ENCODE measurements around the gene TNIP2.

TNIP2 gene

DNA sequence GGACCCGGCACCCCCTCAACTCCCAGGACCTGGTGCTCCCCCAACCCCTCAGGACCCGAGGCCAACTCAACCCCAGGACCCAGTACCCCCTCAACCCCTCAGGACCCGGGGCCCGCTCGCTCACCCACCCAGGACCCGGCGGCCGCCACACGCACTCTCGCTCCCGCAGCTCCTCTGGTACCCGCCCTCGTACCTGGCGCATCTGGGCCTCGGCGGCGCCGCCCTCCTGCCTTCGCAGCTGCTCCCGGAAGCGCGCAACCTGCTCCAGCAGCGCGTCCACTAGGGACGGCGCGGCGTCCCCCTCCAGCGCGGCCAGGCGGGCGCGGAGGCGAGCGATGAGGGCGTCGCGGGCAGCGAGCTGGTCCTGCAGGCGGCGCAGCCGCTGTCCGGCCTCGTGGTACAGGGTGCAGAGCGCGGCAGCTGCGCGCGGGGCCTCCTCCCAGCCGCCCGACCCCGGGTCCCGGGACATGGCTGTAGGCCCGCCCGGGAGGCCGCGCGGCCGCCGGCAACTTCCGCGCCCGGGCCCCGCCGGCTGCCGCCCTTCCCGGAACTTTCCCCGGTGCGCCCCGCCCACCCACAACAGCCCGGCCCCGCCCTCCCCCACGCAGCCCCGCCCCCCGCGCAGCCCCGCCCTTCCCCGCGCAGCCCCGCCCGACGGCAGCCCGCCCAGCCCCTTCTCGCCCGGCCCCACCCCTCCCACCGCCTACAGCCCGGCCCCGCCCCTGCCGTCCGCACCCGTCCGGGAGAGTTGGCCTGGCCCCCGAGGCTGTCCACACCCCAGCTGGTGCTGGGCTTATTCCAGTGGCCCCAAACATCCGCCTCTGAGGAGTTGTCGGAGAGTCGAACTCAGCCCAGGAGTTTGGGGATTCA is at the start of gene TNIP2 (continued):
- no peak for TF ChIP-seq ZNF114 (tag by site-specific recombination; IDR thresholded peaks at IDR 0.05)
- TF ChIP-seq ZFHX2 (tag by site-specific recombination; conservative IDR thresholded peaks at IDR 0.05): peak; percentile 42; the same call in 1 of the 2 replicates
- TF ChIP-seq, protein P1, sequence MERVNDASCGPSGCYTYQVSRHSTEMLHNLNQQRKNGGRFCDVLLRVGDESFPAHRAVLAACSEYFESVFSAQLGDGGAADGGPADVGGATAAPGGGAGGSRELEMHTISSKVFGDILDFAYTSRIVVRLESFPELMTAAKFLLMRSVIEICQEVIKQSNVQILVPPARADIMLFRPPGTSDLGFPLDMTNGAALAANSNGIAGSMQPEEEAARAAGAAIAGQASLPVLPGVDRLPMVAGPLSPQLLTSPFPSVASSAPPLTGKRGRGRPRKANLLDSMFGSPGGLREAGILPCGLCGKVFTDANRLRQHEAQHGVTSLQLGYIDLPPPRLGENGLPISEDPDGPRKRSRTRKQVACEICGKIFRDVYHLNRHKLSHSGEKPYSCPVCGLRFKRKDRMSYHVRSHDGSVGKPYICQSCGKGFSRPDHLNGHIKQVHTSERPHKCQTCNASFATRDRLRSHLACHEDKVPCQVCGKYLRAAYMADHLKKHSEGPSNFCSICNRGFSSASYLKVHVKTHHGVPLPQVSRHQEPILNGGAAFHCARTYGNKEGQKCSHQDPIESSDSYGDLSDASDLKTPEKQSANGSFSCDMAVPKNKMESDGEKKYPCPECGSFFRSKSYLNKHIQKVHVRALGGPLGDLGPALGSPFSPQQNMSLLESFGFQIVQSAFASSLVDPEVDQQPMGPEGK (tag by site-specific recombination; IDR thresholded peaks at IDR 0.05): 0 out of 2 replicates have a peak, but pooled peaks have one; percentile 26

DNA sequence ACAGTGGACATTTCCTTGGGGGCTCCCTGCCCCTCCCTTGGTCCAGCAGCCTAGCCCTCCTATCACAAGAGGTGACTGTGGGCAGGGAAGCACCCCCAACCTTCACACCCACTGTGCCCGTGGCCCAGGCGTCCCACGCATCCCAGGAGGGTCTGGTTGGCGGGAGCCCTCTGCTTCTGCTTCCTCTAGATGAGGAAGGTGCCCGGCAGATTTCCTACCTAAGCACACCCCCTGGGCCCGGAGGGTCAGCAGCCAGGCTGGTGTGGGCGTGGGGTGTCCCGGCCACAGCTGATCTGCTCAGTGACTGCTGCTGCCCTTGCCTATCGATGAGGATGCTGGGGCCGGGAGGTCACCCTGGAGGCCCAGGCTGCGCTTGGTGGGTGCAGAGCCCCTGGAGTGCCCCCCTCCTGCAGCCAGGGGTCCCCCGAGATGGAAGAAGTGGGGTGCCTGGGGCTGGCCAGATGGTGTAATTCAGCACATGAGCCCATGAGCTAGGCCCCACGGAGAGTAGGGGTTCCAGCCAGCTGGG is 48.9 kb upstream of the TNIP2 start:
- H3K27ac ChIP-seq (ENCODE audit: extremely low read depth, low read depth, low read length): no peak overlapping the region
- TF ChIP-seq, protein P2, sequence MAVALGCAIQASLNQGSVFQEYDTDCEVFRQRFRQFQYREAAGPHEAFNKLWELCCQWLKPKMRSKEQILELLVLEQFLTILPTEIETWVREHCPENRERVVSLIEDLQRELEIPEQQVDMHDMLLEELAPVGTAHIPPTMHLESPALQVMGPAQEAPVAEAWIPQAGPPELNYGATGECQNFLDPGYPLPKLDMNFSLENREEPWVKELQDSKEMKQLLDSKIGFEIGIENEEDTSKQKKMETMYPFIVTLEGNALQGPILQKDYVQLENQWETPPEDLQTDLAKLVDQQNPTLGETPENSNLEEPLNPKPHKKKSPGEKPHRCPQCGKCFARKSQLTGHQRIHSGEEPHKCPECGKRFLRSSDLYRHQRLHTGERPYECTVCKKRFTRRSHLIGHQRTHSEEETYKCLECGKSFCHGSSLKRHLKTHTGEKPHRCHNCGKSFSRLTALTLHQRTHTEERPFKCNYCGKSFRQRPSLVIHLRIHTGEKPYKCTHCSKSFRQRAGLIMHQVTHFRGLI (tag by site-specific recombination; IDR thresholded peaks at IDR 0.05): no peak
- TF ChIP-seq ZNF792 (tag by site-specific recombination; IDR thresholded peaks at IDR 0.05) (no peak), ZFHX2 (tag by site-specific recombination; conservative IDR thresholded peaks at IDR 0.05) (peak; percentile 19)
- ChIA-PET CTCF (no interaction called here), POLR2A (no interaction called here)
- H3K36me3 ChIP-seq (ENCODE audit: control insufficient read depth in 2 of 2, insufficient read depth in 1 of 2, low read length in 2 of 2): no peaks in the 10 kb centered on the region
- no peaks in the 10 kb centered on the region for H3K9me3 ChIP-seq (ENCODE audit: control insufficient read depth, insufficient read depth, low read depth, low read length)
- no peaks in the 10 kb centered on the region for H3K4me1 ChIP-seq (ENCODE audit: control insufficient read depth, insufficient read depth, low read length)
- H3K4me3 ChIP-seq (ENCODE audit: low read depth, low read length): no peak overlapping the region

DNA sequence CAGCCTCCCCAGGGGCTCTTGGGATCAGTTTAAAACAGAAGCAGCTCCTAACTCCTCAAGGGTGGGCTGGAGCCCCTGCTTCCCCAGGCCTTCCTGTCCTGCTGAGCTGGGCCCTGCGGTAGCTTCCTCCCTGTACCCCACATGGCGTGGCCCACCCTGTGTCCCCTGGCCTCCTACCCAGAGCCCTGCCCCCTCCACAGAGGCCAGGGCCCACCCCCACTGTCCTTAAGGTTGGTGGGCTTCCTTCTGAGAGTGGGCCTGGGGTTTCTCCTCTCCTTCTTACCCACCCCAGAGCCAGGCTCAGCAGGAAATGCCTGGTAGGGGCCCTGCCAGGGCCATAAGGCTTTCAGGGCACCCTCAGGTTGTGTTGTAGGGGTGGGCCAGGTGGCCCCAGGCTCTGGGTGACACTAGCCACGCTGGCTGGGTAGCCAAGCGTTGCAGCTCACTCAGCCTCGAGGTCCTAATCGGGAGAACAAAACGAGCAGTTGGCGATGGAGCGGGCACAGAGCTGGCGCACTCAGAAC is 48.4 kb upstream of the TNIP2 start:
- Histone ChIP-seq H3K27ac (ENCODE audit: extremely low read depth, low read depth, low read length) (no peak overlapping the region), H3K4me3 (ENCODE audit: low read depth, low read length) (no peak overlapping the region), H3K4me1 (ENCODE audit: control insufficient read depth, insufficient read depth, low read length) (no peaks in the 10 kb centered on the region), H3K9me3 (ENCODE audit: control insufficient read depth, insufficient read depth, low read depth, low read length) (no peaks in the 10 kb centered on the region), H3K36me3 (ENCODE audit: control insufficient read depth in 2 of 2, insufficient read depth in 1 of 2, low read length in 2 of 2) (no peaks in the 10 kb centered on the region)
- CTCF ChIA-PET: no interaction called here
- TF ChIP-seq ZNF114 (tag by site-specific recombination; IDR thresholded peaks at IDR 0.05): no peak
- TF ChIP-seq, protein P3, sequence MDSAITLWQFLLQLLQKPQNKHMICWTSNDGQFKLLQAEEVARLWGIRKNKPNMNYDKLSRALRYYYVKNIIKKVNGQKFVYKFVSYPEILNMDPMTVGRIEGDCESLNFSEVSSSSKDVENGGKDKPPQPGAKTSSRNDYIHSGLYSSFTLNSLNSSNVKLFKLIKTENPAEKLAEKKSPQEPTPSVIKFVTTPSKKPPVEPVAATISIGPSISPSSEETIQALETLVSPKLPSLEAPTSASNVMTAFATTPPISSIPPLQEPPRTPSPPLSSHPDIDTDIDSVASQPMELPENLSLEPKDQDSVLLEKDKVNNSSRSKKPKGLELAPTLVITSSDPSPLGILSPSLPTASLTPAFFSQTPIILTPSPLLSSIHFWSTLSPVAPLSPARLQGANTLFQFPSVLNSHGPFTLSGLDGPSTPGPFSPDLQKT (IDR thresholded peaks at IDR 0.05; ENCODE audit: borderline replicate concordance, low read depth, low read length): no peak
- POLR2A ChIA-PET: no interaction called here

DNA sequence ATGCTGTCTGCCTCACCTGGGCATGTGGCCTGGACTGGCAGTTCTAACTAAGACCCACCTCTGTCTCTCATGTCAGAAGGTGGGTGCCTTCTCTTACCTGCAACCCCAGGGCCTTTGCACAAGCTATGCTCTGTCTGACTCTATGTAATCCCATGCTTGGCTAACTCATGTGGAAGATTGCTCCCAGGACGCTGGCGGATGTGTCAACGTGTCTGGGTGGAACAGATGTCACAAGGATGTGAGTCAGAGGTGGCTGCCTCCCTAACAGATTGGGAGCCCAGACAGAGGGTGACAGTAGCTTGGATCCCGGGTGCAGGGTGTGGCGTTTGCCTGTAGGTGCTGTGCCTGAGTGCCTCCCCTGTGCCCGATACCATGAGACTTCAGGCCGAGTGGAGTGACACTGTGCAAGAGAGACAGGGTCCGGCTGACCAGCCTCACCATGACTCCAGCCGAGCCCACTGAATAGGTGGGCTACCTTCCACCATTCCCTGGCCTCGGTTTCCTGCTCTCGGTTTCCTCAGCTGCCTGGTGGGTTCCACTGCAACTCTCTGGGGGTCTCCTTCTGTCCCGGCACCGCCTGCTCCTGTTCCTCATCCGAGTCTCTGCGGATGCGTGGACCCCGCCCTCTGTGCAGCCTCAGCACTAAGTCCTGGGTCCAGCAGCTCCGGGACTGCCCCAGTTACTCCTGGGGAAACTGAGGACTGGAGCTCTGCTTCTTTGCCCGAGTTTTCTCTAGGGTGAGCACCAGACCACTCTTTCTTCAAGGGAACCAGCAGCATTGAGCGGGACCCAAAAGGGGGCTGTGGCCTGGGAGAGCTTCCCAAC is 47.7 kb upstream of the TNIP2 start:
- H3K4me3 ChIP-seq (ENCODE audit: low read depth, low read length): no peak overlapping the region
- ChIA-PET POLR2A (interaction anchor here (0.6 to 1.3 kb wide), 2 partner anchors 8 to 182 kb away, joined by 6 to 11 read pairs; no protein-coding TSS in a partner anchor), CTCF (no interaction called here)
- no peaks in the 10 kb centered on the region for H3K9me3 ChIP-seq (ENCODE audit: control insufficient read depth, insufficient read depth, low read depth, low read length)
- H3K27ac ChIP-seq (ENCODE audit: extremely low read depth, low read depth, low read length): no peak overlapping the region
- H3K4me1 ChIP-seq (ENCODE audit: control insufficient read depth, insufficient read depth, low read length): no peaks in the 10 kb centered on the region
- H3K36me3 ChIP-seq (ENCODE audit: control insufficient read depth in 2 of 2, insufficient read depth in 1 of 2, low read length in 2 of 2): no peaks in the 10 kb centered on the region
- TF ChIP-seq, protein P4, sequence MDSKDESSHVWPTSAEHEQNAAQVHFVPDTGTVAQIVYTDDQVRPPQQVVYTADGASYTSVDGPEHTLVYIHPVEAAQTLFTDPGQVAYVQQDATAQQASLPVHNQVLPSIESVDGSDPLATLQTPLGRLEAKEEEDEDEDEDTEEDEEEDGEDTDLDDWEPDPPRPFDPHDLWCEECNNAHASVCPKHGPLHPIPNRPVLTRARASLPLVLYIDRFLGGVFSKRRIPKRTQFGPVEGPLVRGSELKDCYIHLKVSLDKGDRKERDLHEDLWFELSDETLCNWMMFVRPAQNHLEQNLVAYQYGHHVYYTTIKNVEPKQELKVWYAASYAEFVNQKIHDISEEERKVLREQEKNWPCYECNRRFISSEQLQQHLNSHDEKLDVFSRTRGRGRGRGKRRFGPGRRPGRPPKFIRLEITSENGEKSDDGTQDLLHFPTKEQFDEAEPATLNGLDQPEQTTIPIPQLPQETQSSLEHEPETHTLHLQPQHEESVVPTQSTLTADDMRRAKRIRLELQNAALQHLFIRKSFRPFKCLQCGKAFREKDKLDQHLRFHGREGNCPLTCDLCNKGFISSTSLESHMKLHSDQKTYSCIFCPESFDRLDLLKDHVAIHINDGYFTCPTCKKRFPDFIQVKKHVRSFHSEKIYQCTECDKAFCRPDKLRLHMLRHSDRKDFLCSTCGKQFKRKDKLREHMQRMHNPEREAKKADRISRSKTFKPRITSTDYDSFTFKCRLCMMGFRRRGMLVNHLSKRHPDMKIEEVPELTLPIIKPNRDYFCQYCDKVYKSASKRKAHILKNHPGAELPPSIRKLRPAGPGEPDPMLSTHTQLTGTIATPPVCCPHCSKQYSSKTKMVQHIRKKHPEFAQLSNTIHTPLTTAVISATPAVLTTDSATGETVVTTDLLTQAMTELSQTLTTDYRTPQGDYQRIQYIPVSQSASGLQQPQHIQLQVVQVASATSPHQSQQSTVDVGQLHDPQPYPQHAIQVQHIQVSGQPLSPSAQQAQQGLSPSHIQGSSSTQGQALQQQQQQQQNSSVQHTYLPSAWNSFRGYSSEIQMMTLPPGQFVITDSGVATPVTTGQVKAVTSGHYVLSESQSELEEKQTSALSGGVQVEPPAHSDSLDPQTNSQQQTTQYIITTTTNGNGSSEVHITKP (tag by site-specific recombination; IDR thresholded peaks at IDR 0.05): no peak
- TF ChIP-seq IKZF3 (tag by site-specific recombination; IDR thresholded peaks at IDR 0.05): no peak
- no peak for TF ChIP-seq SP7 (tag by site-specific recombination; IDR thresholded peaks at IDR 0.05)
- TF ChIP-seq ZNF10 (tag by site-specific recombination; IDR thresholded peaks at IDR 0.05): no peak
- no peak for TF ChIP-seq SETDB1 (IDR thresholded peaks at IDR 0.05; ENCODE audit: insufficient read length, low read length)
- no peak for TF ChIP-seq ZNF155 (tag by site-specific recombination; IDR thresholded peaks at IDR 0.05)
- no peak for TF ChIP-seq ZNF112 (tag by site-specific recombination; IDR thresholded peaks at IDR 0.05)
- TF ChIP-seq SALL2 (tag by site-specific recombination; IDR thresholded peaks at IDR 0.05; ENCODE audit: borderline replicate concordance): no peak
- TF ChIP-seq ZNF623 (tag by site-specific recombination; IDR thresholded peaks at IDR 0.05): peak; percentile 99
- TF ChIP-seq, protein P5, sequence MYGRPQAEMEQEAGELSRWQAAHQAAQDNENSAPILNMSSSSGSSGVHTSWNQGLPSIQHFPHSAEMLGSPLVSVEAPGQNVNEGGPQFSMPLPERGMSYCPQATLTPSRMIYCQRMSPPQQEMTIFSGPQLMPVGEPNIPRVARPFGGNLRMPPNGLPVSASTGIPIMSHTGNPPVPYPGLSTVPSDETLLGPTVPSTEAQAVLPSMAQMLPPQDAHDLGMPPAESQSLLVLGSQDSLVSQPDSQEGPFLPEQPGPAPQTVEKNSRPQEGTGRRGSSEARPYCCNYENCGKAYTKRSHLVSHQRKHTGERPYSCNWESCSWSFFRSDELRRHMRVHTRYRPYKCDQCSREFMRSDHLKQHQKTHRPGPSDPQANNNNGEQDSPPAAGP (tag by site-specific recombination; IDR thresholded peaks at IDR 0.05): peak; percentile 80
